Transverse colon (tissue), 4 donors: ENCODE measurements around the gene TTC17. TPM values are rescaled to one million over a fixed set of nuclear protein-coding genes. Genes with fewer than 3 reads are reported as not detected.
"Not testable (repeated sequence)": the region's sequence is repeated elsewhere in the genome, so short reads cannot be mapped to it uniquely, and the experiment has no call there.

Experiments
- DNase-seq: peaks from one replicate; pipeline ENCODE4 v3.0.0-alpha.2; 2019
- H3K27ac ChIP-seq, 4 donors: fragments of 200-600 bp; sonication (generic); 2 replicates each; pipeline ENCODE4 v1.5.1; 2016 to 2018; ENCODE audit warnings: inconsistent platforms in 4 of 4
- H3K27me3 ChIP-seq: fragments of 200-600 bp; sonication (generic); 2 replicates; pipeline ENCODE4 v1.5.1; 2017; ENCODE audit warnings: inconsistent platforms
- H3K36me3 ChIP-seq, 4 donors: fragments of 200-600 bp; sonication (generic); 2 replicates each; pipeline ENCODE4 v1.5.1; 2017 to 2019; ENCODE audit warnings: inconsistent platforms in 4 of 4
- H3K4me1 ChIP-seq, 4 donors: fragments of 200-600 bp; sonication (generic); 2 replicates each; pipeline ENCODE4 v1.5.1; 2017 to 2020; ENCODE audit warnings: inconsistent platforms in 4 of 4
- H3K4me3 ChIP-seq, 4 donors: fragments of 200-600 bp; sonication (generic); 1 replicate in 1 of 4; 2 replicates in 3 of 4; pipeline versions ENCODE4 v1.5.1 to v1.6.1; 2017 to 2019; ENCODE audit warnings: inconsistent platforms in 4 of 4
- H3K9me3 ChIP-seq, 2 donors: fragments of 200-600 bp; sonication (generic); 2 replicates each; pipeline ENCODE4 v1.5.1; 2017 to 2019; ENCODE audit warnings: inconsistent platforms in 2 of 2
- CTCF ChIP-seq, 5 experiments: fragments of 200-600 bp in 3 of 5; fragments of 450-650 bp in 2 of 5; sonication (generic) in 3 of 5; IDR thresholded peaks; 1 replicate in 2 of 5; 2 replicates in 3 of 5; pipeline ENCODE4 v1.5.1; 2016 to 2017; ENCODE audit warnings: antibody characterized with exemption in 5 of 5, inconsistent platforms in 3 of 5, mild to moderate bottlenecking in 2 of 5, moderate library complexity in 1 of 5
- EP300 ChIP-seq: sonication (generic); formaldehyde crosslinking; IDR thresholded peaks from one replicate; pipeline ENCODE4 v1.6.1; 2017; ENCODE audit warnings: antibody characterized with exemption, low read depth
- POLR2A ChIP-seq: fragments of 450-650 bp; IDR thresholded peaks from one replicate; pipeline ENCODE4 v1.6.1; 2016; ENCODE audit warnings: antibody characterized with exemption, mild to moderate bottlenecking, moderate library complexity
- POLR2AphosphoS5 ChIP-seq, 3 donors: sonication (generic); formaldehyde crosslinking; IDR thresholded peaks; one replicate each; pipeline ENCODE4 v1.6.1; 2016; ENCODE audit warnings: antibody characterized with exemption in 3 of 3
- WGBS, 2 donors: methylation state at CpG; one replicate each; pipeline ENCODE4 v1.1.5; 2018; ENCODE audit warnings: low coverage in 1 of 2; 5-methylcytosine and 5-hydroxymethylcytosine counted together
- in situ Hi-C, 4 donors: fragments of 200-750 bp; cut with MboI; loops; one replicate each; pipeline versions ENCODE4 v1.15.0 to v1.15.1; 2017; ENCODE audit warnings: low sequenced_read_pairs in 3 of 4, low pct_ligation_motif_present in 1 of 4, low pct_unique_long_range_greater_than_20kb in 1 of 4
- intact Hi-C: fragments of 100-400 bp; cut with DNase I; formaldehyde crosslinking; loops from one replicate; pipeline ENCODE4 v1.15.1; 2023; ENCODE audit warnings: low total_unique reads
- total RNA-seq, 4 donors: library from RNA; depleted of rRNA; stranded (reverse); fragments of >200 nt; gene quantifications; one replicate each; pipeline ENCODE4 v1.1.0, GENCODE V29; 2016

Gene TTC17
- total RNA-seq, 4 donors from 2014 or later, result 78.2 to 428 (median 131) TPM

- Histone ChIP-seq H3K27me3 (no peaks in the 10 kb centered on the region), H3K4me3 (no peak overlapping the region), H3K27ac (no peak overlapping the region), H3K9me3 (no peaks in the 10 kb centered on the region), H3K4me1 (no peaks in the 10 kb centered on the region), H3K36me3 (peaks cover 0 to 80% (median 23%) of the 10 kb centered on the region in 4 donors)
- no peak for TF ChIP-seq CTCF (IDR thresholded peaks at IDR 0.05)
- TF ChIP-seq EP300, result no peak
- no peak for TF ChIP-seq POLR2A
- intact Hi-C loops, result no loop called here
- WGBS, 2 donors, result 92% methylated on average over 2 of the region's 2 CpGs; no CpG with 5 or more reads in 1 of the 2 donors
- in situ Hi-C loops, result loop anchor here in 2 of 4 donors (25.0 kb wide), 1 partner anchor 88 kb away; the partner anchor contains the start of gene API5 (in 2 of the 2)
- DNase-seq, result no peak
Measured at GRCh38 chr11:43399983-43400630, 41.4 kb downstream of the TTC17 start.

- intact Hi-C loops (no loop called here), in situ Hi-C loops (loop anchor here in 2 of 4 donors (25.0 kb wide), 1 partner anchor 89 kb away; the partner anchor contains the start of gene API5 (in 2 of the 2))
- DNase-seq, result no peak
- TF ChIP-seq POLR2A (no peak), EP300 (no peak), POLR2AphosphoS5 (IDR thresholded peaks at IDR 0.05) (no peak), CTCF (IDR thresholded peaks at IDR 0.05) (no peak)
- H3K27ac ChIP-seq, result no peak overlapping the region
- peaks cover 0 to 91% (median 24%) of the 10 kb centered on the region in 4 donors for H3K36me3 ChIP-seq
- H3K4me3 ChIP-seq, result no peak overlapping the region
- no peaks in the 10 kb centered on the region for H3K9me3 ChIP-seq
- no peaks in the 10 kb centered on the region for H3K4me1 ChIP-seq
- 93 to 100% methylated on average over 4 to 6 of the region's 6 CpGs for WGBS, 2 donors
- H3K27me3 ChIP-seq, result no peaks in the 10 kb centered on the region
Measured at GRCh38 chr11:43401252-43401651, 42.5 kb downstream of the TTC17 start.

GRCh38 chr11:43401811-43402210 lies 43.1 kb downstream of the TTC17 start:
- WGBS, 2 donors, result 93 to 100% methylated on average over 4 of the region's 4 CpGs
- H3K4me1 ChIP-seq, result not testable (repeated sequence)
- in situ Hi-C loops, result loop anchor here in 2 of 4 donors (25.0 kb wide), 1 partner anchor 90 kb away; the partner anchor contains the start of gene API5 (in 2 of the 2)

GRCh38 chr11:43403357-43404231 lies 44.9 kb downstream of the TTC17 start:
- H3K9me3 ChIP-seq, result no peaks in the 10 kb centered on the region
- in situ Hi-C loops, result loop anchor here in 2 of 4 donors (25.0 kb wide), 1 partner anchor 91 kb away; the partner anchor contains the start of gene API5 (in 2 of the 2)
- peaks cover 0 to 93% (median 21%) of the 10 kb centered on the region in 4 donors for H3K36me3 ChIP-seq
- DNase-seq, result no peak
- no peaks in the 10 kb centered on the region for H3K4me1 ChIP-seq
- 80 to 87% methylated on average over 8 of the region's 8 CpGs for WGBS, 2 donors
- no peak overlapping the region for H3K4me3 ChIP-seq
- H3K27me3 ChIP-seq, result no peaks in the 10 kb centered on the region
- TF ChIP-seq EP300 (no peak), POLR2AphosphoS5 (IDR thresholded peaks at IDR 0.05) (no peak), CTCF (IDR thresholded peaks at IDR 0.05) (no peak), POLR2A (no peak)
- intact Hi-C loops, result no loop called here
- no peak overlapping the region for H3K27ac ChIP-seq

More at GRCh38 chr11:43401811-43402210, 43.1 kb downstream of the TTC17 start:
- H3K9me3 ChIP-seq, H3K27ac ChIP-seq, DNase-seq, H3K27me3 ChIP-seq, H3K4me3 ChIP-seq, intact Hi-C loops: not testable (repeated sequence)
- peaks cover 0 to 91% (median 25%) of the 10 kb centered on the region in 4 donors for H3K36me3 ChIP-seq
